Activated CD8-positive, alpha-beta memory T cell treated with anti-CD3 and anti-CD28 coated beads, Interleukin-2, amount 10 ng/mL, durations not matched to agents 7 days and 5 days (primary cell): Measurements from ENCODE around the gene PDE6A. TPM values are rescaled to one million over a fixed set of nuclear protein-coding genes. Genes with fewer than 3 reads are reported as not detected.

Experiments
- ATAC-seq: fragments of 150-1000 bp; cut with Tn5 transposase; one replicate; pipeline ENCODE4 v1.10.0; 2021; ENCODE audit warnings: moderate library complexity
- CTCF ChIA-PET: fragments of 350-600 bp; sonication (Branson Sonifier 250); formaldehyde crosslinking; loops from one replicate; lab custom pipeline; 2021; ENCODE audit warnings: antibody characterized with exemption; lab: Charles Lee
- DNase-seq: peaks from one replicate; pipeline ENCODE4 v3.0.0-alpha.2; 2020
- H3K27ac Mint-ChIP-seq: one replicate; pipeline ENCODE4 v1.8.0; 2021; ENCODE audit warnings: mild to moderate bottlenecking, mixed read lengths
- H3K27me3 Mint-ChIP-seq: one replicate; pipeline ENCODE4 v1.8.0; 2021; ENCODE audit warnings: mixed read lengths
- H3K36me3 Mint-ChIP-seq: one replicate; pipeline ENCODE4 v1.8.0; 2021; ENCODE audit warnings: mild to moderate bottlenecking, mixed read lengths
- H3K4me1 Mint-ChIP-seq: one replicate; pipeline ENCODE4 v1.8.0; 2021; ENCODE audit warnings: mixed read lengths
- H3K4me3 Mint-ChIP-seq: one replicate; pipeline ENCODE4 v1.8.0; 2021; ENCODE audit warnings: mild to moderate bottlenecking, moderate library complexity, mixed read lengths
- H3K9me3 Mint-ChIP-seq: one replicate; pipeline ENCODE4 v1.8.0; 2022; ENCODE audit warnings: low read depth, mixed read lengths
- total RNA-seq, 2 experiments: library from RNA; stranded (reverse); gene quantifications; one replicate each; pipeline ENCODE4 v1.2.3, GENCODE V29; 2021

Gene PDE6A
- total RNA-seq, 2 experiments from 2014 or later = not detected

GRCh38 chr5:149841851-149842793, 102.5 kb downstream of the PDE6A start:
- Mint-ChIP-seq H3K9me3 (no peaks in the 10 kb centered on the region), H3K27ac (no peak overlapping the region), H3K4me1 (no peaks in the 10 kb centered on the region), H3K36me3 (peaks cover 5% of the 10 kb centered on the region), H3K27me3 (no peaks in the 10 kb centered on the region), H3K4me3 (no peak overlapping the region)
- no peak for DNase-seq
- CTCF ChIA-PET = interaction anchor here (1.0 to 13.7 kb wide), 3 partner anchors 8 to 149 kb away, joined by 4 to 159 read pairs (median 6); no protein-coding TSS in a partner anchor
- ATAC-seq = no peak

- H3K4me1 Mint-ChIP-seq = no peaks in the 10 kb centered on the region
- H3K27me3 Mint-ChIP-seq = no peaks in the 10 kb centered on the region
These were observed 104.3 kb downstream of the PDE6A start for GRCh38 chr5:149840226-149840825.

GRCh38 chr5:149839761-149840160, 104.8 kb downstream of the PDE6A start:
- Mint-ChIP-seq H3K4me1 (no peaks in the 10 kb centered on the region), H3K36me3 (no peaks in the 10 kb centered on the region), H3K9me3 (no peaks in the 10 kb centered on the region), H3K27ac (no peak overlapping the region), H3K4me3 (no peak overlapping the region), H3K27me3 (no peaks in the 10 kb centered on the region)
- ATAC-seq = no peak
- no peak for DNase-seq
- CTCF ChIA-PET = interaction anchor here (0.8 to 15.2 kb wide), 2 partner anchors 9 to 11 kb away, joined by 4 to 159 read pairs; no protein-coding TSS in a partner anchor

More at GRCh38 chr5:149840226-149840825, 104.3 kb downstream of the PDE6A start:
- CTCF ChIA-PET = interaction anchor here (0.7 to 15.2 kb wide), 5 partner anchors 9 to 173 kb away, joined by 3 to 159 read pairs (median 4); no protein-coding TSS in a partner anchor
- DNase-seq = no peak
- Mint-ChIP-seq H3K9me3 (no peaks in the 10 kb centered on the region), H3K4me3 (no peak overlapping the region), H3K36me3 (no peaks in the 10 kb centered on the region), H3K27ac (no peak overlapping the region)
- ATAC-seq = no peak

GRCh38 chr5:149838881-149839739, 105.5 kb downstream of the PDE6A start:
- H3K4me1 Mint-ChIP-seq = no peaks in the 10 kb centered on the region
- ATAC-seq = no peak
- CTCF ChIA-PET = interaction anchor here (0.5 to 15.2 kb wide), 8 partner anchors 9 to 202 kb away, joined by 3 to 159 read pairs (median 6); partner anchors contain the start of gene SLC26A2
- no peak overlapping the region for H3K4me3 Mint-ChIP-seq
- no peak for DNase-seq
- no peaks in the 10 kb centered on the region for H3K9me3 Mint-ChIP-seq
- no peak overlapping the region for H3K27ac Mint-ChIP-seq
- no peaks in the 10 kb centered on the region for H3K27me3 Mint-ChIP-seq
- no peaks in the 10 kb centered on the region for H3K36me3 Mint-ChIP-seq

GRCh38 chr5:149837680-149838269, 106.8 kb downstream of the PDE6A start:
- no peaks in the 10 kb centered on the region for H3K27me3 Mint-ChIP-seq
- CTCF ChIA-PET = interaction anchor here (0.8 to 15.2 kb wide), 7 partner anchors 8 to 201 kb away, joined by 4 to 159 read pairs (median 6); partner anchors contain the start of gene SLC26A2
- no peaks in the 10 kb centered on the region for H3K36me3 Mint-ChIP-seq
- H3K27ac Mint-ChIP-seq = no peak overlapping the region
- peak; percentile 43 for DNase-seq
- H3K4me3 Mint-ChIP-seq = no peak overlapping the region
- no peaks in the 10 kb centered on the region for H3K4me1 Mint-ChIP-seq
- no peaks in the 10 kb centered on the region for H3K9me3 Mint-ChIP-seq
- no peak for ATAC-seq

GRCh38 chr5:149836451-149837139, 108.0 kb downstream of the PDE6A start:
- no peaks in the 10 kb centered on the region for H3K9me3 Mint-ChIP-seq
- no peaks in the 10 kb centered on the region for H3K36me3 Mint-ChIP-seq
- CTCF ChIA-PET = interaction anchor here (1.6 to 15.2 kb wide), 4 partner anchors 12 to 156 kb away, joined by 6 to 159 read pairs (median 110); partner anchors contain the start of gene SLC26A2
- DNase-seq (no peak), ATAC-seq (no peak)
- H3K27me3 Mint-ChIP-seq = no peaks in the 10 kb centered on the region
- peaks cover 2% of the 10 kb centered on the region for H3K4me1 Mint-ChIP-seq
- no peak overlapping the region for H3K4me3 Mint-ChIP-seq
- H3K27ac Mint-ChIP-seq = no peak overlapping the region

GRCh38 chr5:149834246-149834855, 110.2 kb downstream of the PDE6A start:
- H3K4me1 Mint-ChIP-seq = peaks cover 6% of the 10 kb centered on the region

GRCh38 chr5:149833116-149833827, 111.3 kb downstream of the PDE6A start:
- H3K27ac Mint-ChIP-seq = no peak overlapping the region
- no peaks in the 10 kb centered on the region for H3K27me3 Mint-ChIP-seq
- CTCF ChIA-PET = interaction anchor here (0.8 to 15.2 kb wide), 19 partner anchors 16 to 616 kb away, joined by 3 to 159 read pairs (median 7); partner anchors contain the start of genes RPS14 and SLC26A2
- DNase-seq (no peak), ATAC-seq (no peak)
- H3K36me3 Mint-ChIP-seq = no peaks in the 10 kb centered on the region
- H3K9me3 Mint-ChIP-seq = no peaks in the 10 kb centered on the region
- H3K4me1 Mint-ChIP-seq = peaks cover 8% of the 10 kb centered on the region
- H3K4me3 Mint-ChIP-seq = no peak overlapping the region

More at GRCh38 chr5:149834246-149834855, 110.2 kb downstream of the PDE6A start:
- no peaks in the 10 kb centered on the region for H3K27me3 Mint-ChIP-seq
- ATAC-seq (peak; percentile 50), DNase-seq (peak; percentile 71)
- H3K4me3 Mint-ChIP-seq = no peak overlapping the region
- H3K27ac Mint-ChIP-seq = no peak overlapping the region
- no peaks in the 10 kb centered on the region for H3K9me3 Mint-ChIP-seq
- H3K36me3 Mint-ChIP-seq = no peaks in the 10 kb centered on the region
- CTCF ChIA-PET = interaction anchor here (0.6 to 15.2 kb wide), 32 partner anchors 9 to 615 kb away, joined by 3 to 159 read pairs (median 4); partner anchors contain the start of genes RPS14 and SLC26A2

- ATAC-seq (no peak), DNase-seq (no peak)
- CTCF ChIA-PET = interaction anchor here (0.6 to 15.2 kb wide), 12 partner anchors 16 to 366 kb away, joined by 3 to 159 read pairs (median 6); no protein-coding TSS in a partner anchor
- Mint-ChIP-seq H3K36me3 (no peaks in the 10 kb centered on the region), H3K4me1 (peaks cover 8% of the 10 kb centered on the region), H3K27me3 (no peaks in the 10 kb centered on the region), H3K9me3 (no peaks in the 10 kb centered on the region), H3K27ac (no peak overlapping the region), H3K4me3 (no peak overlapping the region)
These were observed 112.0 kb downstream of the PDE6A start for GRCh38 chr5:149832636-149833035.

- no peaks in the 10 kb centered on the region for H3K9me3 Mint-ChIP-seq
- peak; percentile 71 for DNase-seq
- H3K36me3 Mint-ChIP-seq = no peaks in the 10 kb centered on the region
- no peaks in the 10 kb centered on the region for H3K27me3 Mint-ChIP-seq
- ATAC-seq = peak; percentile 72
- H3K4me3 Mint-ChIP-seq = no peak overlapping the region
- no peak overlapping the region for H3K27ac Mint-ChIP-seq
- peaks cover 8% of the 10 kb centered on the region for H3K4me1 Mint-ChIP-seq
- CTCF ChIA-PET = interaction anchor here (0.8 to 15.2 kb wide), 13 partner anchors 15 to 209 kb away, joined by 3 to 159 read pairs (median 5); no protein-coding TSS in a partner anchor
These were observed 113.1 kb downstream of the PDE6A start for GRCh38 chr5:149831492-149831891.

GRCh38 chr5:149830579-149830978, 114.0 kb downstream of the PDE6A start:
- Mint-ChIP-seq H3K27ac (no peak overlapping the region), H3K4me3 (no peak overlapping the region), H3K4me1 (peaks cover 8% of the 10 kb centered on the region), H3K27me3 (no peaks in the 10 kb centered on the region), H3K36me3 (no peaks in the 10 kb centered on the region), H3K9me3 (no peaks in the 10 kb centered on the region)
- no peak for DNase-seq
- no peak for ATAC-seq
- CTCF ChIA-PET = interaction anchor here (0.6 to 15.2 kb wide), 15 partner anchors 8 to 208 kb away, joined by 3 to 159 read pairs (median 5); no protein-coding TSS in a partner anchor
